Measurements from ENCODE around the gene ABHD15.

ABHD15 gene

GRCh38 chr17:29594519-29595090 is 27.8 kb upstream of the ABHD15 start:
- no peak for DNase-seq

- DNase-seq = no peak
These were observed 27.0 kb upstream of the ABHD15 start for GRCh38 chr17:29593591-29594518.

- no peak for DNase-seq
These were observed 26.2 kb upstream of the ABHD15 start, which contains the start of gene ANKRD13B for GRCh38 chr17:29592850-29593551. Gene ANKRD13B (plus strand): TSS chr17:29593132. CDS start chr17:29593622, 490 bp downstream.

GRCh38 chr17:29591737-29592608 is 25.1 kb upstream of the ABHD15 start:
- peak; percentile 69 for DNase-seq

GRCh38 chr17:29591146-29591736 is 24.4 kb upstream of the ABHD15 start:
- DNase-seq = no peak

- no peak for DNase-seq
These were observed 23.7 kb upstream of the ABHD15 start for GRCh38 chr17:29590411-29591145.

GRCh38 chr17:29589524-29590410 is 22.9 kb upstream of the ABHD15 start, which contains the start of gene GIT1:
Gene GIT1 (minus strand): TSS chr17:29589648. CDS start chr17:29589378, 270 bp downstream.
- DNase-seq = peak; percentile 23

GRCh38 chr17:29588562-29589411 is 21.9 kb upstream of the ABHD15 start:
- no peak for DNase-seq

GRCh38 chr17:29588017-29588561 is 21.3 kb upstream of the ABHD15 start:
- DNase-seq = no peak

GRCh38 chr17:29587591-29587990 is 20.8 kb upstream of the ABHD15 start:
- no peak for DNase-seq

- no peak for DNase-seq
These were observed 20.0 kb upstream of the ABHD15 start for GRCh38 chr17:29586676-29587469.

- DNase-seq = no peak
These were observed 18.4 kb upstream of the ABHD15 start for GRCh38 chr17:29585080-29585751.

- no peak for DNase-seq
These were observed 17.7 kb upstream of the ABHD15 start for GRCh38 chr17:29584452-29585079.

- DNase-seq = no peak
These were observed 16.7 kb upstream of the ABHD15 start for GRCh38 chr17:29583324-29584248.

GRCh38 chr17:29582772-29583171 is 15.9 kb upstream of the ABHD15 start:
- DNase-seq = no peak

GRCh38 chr17:29582254-29582765 is 15.5 kb upstream of the ABHD15 start:
- DNase-seq = no peak
